Skeletal muscle cell (primary cell): ENCODE data around the gene SBF2.
"Not testable (repeated sequence)": the region's sequence is repeated elsewhere in the genome, so short reads cannot be mapped to it uniquely, and the experiment has no call there.

ENCODE experiments used
- DNase-seq: peaks from one replicate; pipeline ENCODE4 v3.0.0-alpha.2; 2010; ENCODE audit warnings: low read depth
- H3K4me3 ChIP-seq: 2 replicates; pipeline ENCODE4 v1.5.1; 2011; ENCODE audit warnings: low read depth, mild to moderate bottlenecking, control low read depth, low read length, moderate library complexity

Gene SBF2

DNA sequence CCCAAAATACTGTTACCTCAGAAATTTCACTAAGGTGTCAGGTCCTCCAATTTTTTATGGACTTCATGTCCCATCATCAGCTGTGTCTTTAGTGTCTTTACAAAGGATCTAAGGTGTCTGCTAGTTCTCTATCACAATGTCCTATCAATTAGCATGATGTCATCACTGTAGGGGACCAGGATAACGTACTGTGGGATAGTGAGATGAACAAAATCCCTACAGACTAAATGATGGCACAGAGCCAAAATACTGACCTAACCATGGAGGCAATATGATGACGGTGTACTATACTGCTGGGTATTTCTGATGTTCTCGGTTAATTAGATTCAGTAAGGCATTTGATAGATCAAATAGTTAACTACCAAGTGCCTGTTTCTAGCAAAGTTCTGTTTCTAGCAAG is 82.5 kb downstream of the SBF2 start:
- no peak overlapping the region for H3K4me3 ChIP-seq
- DNase-seq: no peak

DNA sequence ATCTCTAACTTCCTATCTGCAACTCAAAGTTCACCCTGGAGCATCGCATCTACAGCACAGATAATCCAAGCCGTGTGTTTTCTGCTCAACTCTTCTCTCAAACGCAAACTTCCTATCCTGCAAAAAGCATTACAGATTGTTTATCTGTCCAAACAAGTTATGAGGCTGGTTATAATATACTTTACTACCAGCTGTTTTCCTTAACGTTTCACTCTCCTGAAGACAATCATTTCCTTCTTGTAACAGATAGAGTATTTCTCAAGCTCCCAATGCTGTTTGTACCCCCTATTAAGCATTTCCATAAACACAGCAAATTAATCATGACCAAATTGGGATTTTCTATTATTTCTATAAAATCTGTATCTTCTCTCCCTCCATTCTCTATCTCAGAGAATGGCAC is 84.7 kb downstream of the SBF2 start:
- H3K4me3 ChIP-seq: no peak overlapping the region
- DNase-seq: no peak

DNA sequence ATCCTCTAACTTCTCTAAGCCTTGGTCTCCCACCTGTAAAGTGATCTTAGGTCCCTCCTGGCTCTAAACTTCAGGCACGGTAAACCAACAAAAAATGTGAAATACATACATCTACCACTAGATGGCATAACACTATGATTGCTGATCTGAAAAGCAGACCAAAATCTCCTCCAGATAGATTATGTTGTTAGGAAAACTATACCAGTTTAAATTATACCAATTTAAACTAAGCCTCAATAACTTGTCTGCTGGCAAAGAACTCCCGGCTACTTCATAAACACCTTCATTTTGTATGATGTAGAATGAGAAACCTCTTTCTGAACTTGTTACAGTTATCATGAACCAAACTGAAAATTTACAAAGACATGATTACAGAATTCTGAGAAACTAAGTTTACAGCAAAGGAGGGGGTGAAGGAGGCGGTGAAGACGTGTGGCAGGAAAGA is 85.9 kb downstream of the SBF2 start:
- H3K4me3 ChIP-seq: no peak overlapping the region
- peak; percentile 9 for DNase-seq

DNA sequence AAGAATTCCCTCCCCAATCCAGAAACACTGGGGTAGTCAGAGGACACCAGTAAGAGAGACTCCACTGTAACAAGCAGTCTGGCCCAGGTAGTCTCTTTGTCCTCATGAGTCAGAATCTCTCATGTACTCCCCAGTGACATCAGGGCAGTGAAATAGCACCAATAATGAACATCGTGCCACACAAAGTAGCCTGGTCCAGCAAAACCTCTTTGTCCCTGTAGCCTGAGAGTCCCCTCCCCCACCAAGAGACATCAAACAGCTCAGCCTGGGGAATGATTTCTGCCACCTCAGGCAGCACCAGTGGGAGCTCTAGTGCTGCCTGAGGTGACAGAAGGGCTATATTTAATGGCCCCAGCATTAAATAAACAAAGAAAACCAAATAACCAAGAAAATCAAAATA is 88.1 kb downstream of the SBF2 start:
- no peak for DNase-seq
- no peak overlapping the region for H3K4me3 ChIP-seq

DNA sequence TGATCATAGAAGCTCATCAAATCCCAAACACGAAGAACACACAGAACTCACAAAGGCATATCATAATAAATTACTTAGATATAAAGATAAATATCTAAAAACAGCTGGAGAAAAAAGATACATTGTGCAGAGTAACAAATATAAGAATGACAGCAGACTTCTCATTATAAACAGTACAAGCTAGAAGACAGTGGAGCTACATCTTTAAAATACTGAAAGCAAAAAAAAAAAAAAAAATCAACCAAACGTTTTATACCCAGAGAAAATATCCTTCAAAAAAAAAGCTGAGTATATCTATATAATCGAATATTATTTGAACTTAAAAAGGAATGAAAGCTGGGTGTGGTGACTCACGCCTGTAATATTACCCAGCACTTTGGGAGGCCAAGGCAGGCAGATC is 90.0 kb downstream of the SBF2 start:
- H3K4me3 ChIP-seq: no peak overlapping the region
- no peak for DNase-seq

DNA sequence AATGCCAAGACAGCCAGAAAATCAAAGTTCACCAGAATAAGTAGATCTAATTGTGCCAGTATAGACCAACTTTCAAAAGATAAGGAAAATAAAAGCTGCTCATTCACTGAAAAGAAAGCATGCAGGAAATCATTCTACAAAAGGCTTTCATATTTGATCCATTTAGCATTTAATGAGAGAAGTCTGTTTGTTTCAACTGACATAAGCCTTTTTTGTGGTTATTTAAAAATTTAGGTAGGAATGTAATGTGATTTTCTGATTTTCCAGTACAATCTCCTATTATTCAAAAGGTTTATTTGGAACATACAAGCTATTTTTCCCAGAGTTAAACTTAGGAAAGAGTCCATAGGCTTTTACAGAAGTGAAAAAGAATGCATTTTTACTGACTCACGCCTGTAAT is 92.7 kb downstream of the SBF2 start:
- no peak overlapping the region for H3K4me3 ChIP-seq
- no peak for DNase-seq

DNA sequence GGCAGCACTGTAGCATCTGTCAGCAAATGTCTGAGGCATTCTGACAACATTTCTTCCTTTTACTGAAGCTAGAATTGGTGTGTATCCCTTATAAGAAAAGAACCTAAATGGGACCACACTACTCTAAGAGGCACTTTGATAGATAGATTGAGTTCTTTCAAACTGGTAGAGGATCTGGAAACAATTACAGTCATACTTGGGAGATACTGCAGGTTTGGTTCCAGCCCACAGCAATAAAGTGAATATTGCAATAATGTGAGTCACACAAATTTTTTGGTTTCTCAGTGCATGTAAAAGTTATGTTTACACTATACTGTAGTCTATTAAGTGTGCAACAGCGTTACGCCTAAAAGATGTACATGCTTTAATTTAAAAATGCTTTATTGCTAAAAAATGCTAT is 96.9 kb downstream of the SBF2 start:
- peak; percentile 16 for DNase-seq
- no peak overlapping the region for H3K4me3 ChIP-seq

DNA sequence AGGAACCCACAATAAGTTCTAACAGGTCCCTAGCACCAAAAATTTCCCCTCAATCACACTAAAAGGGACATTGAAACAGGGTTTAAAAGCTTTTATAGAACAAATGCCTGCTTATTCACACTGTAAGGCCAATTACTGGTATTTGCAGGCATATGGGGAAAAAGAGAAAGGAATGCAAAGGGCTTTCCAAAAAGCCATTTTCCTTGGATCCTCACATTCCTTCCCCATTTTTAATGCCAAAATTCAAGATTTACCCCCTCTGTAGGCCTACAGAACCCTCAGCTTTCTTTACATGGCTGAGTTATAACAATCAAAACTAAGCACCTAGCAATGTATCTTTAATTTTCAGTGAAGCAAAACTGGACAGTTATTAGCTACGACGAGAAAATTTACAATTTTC is 102.0 kb downstream of the SBF2 start:
- no peak for DNase-seq
- no peak overlapping the region for H3K4me3 ChIP-seq

DNA sequence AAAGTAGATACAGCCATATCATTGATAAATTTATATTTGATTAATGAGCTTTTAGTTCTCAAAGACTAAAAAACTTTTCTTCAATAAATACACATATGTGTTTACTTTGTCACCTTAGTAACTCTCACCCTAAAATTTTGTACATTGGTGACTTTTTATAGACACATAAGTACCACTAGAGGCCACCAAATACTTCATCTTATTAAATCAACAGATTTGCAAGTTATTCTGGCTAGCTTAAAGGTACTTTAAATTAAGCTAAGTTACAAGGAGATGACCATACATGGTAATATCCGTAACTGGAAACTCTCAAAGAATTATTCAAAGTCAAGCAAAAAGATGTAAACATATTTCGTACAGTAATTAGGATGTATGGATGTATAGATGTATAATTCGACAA is 112.2 kb downstream of the SBF2 start:
- peak; percentile 17 for DNase-seq
- no peak overlapping the region for H3K4me3 ChIP-seq

DNA sequence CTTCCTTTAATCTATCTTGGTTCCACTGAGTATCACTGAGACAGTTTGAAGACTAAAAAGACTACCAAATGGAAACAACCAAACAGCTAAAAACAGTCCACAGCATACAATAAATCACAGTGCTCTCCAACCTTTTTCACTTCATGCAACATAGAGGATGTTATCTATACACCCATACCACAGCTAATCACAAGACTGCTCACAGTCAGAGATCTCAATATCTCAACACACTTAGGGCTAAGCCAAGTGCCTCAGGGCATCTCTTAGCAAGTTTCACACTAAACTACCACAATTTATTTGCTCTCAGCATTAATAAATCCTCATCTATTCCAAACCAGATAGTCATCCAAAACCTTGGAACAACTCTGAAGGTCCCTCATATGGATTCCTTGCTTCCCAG is 129.4 kb downstream of the SBF2 start:
- no peak overlapping the region for H3K4me3 ChIP-seq
- DNase-seq: no peak

DNA sequence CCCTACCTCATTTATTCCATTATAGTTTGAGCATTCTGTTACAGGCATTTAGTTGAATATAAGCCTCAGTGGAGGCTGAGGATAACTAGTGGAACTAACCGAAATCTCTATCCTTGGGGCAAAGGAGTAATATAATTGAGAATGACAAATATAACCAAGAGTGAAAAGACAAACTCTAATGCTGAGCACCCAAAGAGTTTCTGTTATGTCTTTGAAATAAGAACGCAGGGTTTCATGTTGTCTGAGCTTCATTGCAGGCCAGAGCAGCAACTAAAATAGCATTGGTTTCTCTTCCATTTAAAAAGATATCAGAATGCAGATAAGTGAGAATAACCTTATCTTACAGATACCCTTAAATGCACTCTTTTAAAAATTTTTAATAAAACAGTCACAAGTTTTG is 131.8 kb downstream of the SBF2 start:
- DNase-seq: no peak
- H3K4me3 ChIP-seq: no peak overlapping the region

DNA sequence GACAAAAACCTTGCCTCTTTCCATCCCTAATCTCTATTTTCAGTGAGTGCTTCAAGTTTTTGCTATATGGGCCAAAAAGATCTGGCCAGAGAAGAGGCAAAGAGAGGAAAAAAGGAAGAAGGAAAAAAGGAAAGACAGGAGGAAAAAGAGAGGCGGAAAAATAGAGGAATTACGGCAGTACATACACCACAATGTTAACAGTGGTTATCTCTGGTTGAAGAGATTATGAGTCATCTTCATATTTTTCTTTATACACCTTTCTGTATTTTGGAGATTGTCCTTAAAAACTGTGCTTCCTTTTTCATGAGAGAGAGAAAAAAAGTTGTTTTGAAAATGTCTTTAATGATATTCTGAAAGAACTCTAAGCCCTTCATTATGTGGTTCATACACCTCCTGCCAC is 133.7 kb downstream of the SBF2 start:
- H3K4me3 ChIP-seq: no peak overlapping the region
- no peak for DNase-seq

DNA sequence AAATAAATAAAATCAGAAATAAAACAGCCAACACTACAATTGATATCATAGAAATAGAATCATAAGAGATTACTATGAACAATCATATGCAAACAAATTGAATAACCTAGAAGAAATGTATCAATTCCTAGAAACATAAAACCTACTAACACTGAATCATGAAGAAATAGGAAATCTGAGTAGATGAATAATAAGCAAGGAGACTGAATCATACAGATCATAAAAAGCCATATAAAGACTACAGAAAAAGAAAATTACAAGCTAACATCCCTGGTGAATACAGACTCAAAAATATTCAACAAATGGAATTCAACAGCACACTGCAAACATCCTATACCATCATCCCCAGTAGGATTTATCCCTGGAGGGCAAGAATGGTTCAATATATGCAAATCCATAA is 135.6 kb downstream of the SBF2 start:
- DNase-seq: no peak
- H3K4me3 ChIP-seq: no peak overlapping the region

DNA sequence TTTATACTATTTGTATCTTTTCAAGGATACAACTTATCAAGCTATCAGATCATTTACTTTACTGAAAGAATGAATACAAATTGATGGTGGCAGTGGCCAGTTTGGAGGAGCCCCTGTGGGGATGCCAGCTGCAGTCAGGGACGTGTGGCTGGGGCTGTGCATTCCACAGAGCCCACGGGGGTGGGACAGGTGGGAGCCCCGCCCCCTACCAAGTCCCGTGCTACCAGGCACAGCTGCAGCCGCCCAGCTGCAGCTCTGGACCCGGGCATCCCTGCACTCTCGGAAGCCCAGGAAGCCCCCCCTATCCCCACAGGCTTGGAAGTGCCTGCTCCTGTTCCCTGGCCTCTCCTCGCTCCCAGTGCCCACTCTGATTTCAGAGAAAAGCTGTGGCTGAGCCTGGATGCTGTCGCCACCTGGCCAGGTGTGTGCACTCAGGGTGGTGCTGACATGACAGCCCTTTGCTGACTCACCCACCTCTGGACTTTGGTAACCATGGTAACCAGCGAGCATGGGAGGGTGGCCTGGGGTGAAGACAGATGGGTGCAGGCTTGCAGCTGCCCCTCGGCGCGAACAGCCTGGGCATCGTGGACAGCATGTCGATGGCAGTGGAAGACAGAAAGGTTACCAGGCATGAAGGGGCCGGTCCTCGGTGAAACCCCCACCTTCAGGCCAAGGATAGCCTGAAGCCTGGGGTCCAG is 138.1 kb downstream of the SBF2 start:
- H3K4me3 ChIP-seq: no peak overlapping the region
- no peak for DNase-seq

DNA sequence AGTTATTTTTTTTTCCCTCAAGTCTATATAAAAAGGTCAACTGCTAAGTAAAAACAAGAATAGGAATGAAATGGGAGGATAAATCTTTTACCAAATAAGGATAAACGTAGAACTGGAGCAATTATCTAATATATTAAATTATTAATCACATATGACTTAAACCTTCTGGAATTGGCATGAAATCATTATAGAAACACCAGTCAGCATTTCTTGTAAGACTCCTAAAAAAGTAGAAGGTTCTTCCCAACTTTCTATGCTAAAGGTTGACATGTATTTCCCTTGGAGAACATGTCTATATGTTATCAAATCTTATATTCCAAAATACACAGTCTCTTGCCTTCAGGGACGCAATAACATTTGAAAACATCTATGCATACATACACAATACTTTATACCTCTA is 143.2 kb downstream of the SBF2 start:
- H3K4me3 ChIP-seq: no peak overlapping the region
- no peak for DNase-seq

DNA sequence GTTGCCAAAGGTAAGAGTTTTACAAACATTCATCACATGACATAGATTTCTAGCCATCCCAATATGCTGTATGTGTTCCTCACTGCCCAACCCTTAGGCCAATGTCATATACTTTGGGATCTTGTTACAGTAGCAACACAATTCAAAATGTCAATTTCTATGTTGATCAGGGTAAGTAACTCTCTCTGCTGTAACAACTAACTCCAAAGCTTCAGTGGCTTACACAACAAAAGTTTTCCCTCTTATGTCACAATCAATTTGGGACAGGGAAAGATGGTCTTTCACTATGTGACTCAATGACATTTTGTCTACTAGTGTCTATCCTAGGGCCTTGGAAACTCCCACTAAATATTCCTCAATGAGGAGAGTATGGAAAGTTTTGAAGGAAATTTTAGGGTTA is 144.5 kb downstream of the SBF2 start:
- DNase-seq: no peak

DNA sequence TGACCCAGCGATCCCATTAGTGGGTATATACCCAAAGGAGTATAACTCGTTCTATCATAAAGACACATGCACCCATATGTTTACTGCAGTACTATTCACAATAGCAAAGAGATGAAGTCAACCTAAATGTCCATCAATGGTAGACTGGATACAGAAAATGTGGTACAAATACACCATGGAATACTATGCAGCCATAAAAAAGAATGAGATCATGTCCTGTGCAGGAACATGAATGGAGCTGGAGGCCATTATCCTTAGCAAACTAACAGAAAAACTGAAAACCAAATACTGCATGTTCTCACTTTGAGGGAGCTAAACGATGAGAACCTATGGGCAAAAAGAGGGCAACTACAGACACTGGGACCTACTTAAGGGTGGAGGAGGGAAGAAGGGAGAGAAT is 146.8 kb downstream of the SBF2 start:
- no peak overlapping the region for H3K4me3 ChIP-seq
- no peak for DNase-seq

More for the DNA sequence above, 144.5 kb downstream of the SBF2 start:
- H3K4me3 ChIP-seq: no peak overlapping the region

DNA sequence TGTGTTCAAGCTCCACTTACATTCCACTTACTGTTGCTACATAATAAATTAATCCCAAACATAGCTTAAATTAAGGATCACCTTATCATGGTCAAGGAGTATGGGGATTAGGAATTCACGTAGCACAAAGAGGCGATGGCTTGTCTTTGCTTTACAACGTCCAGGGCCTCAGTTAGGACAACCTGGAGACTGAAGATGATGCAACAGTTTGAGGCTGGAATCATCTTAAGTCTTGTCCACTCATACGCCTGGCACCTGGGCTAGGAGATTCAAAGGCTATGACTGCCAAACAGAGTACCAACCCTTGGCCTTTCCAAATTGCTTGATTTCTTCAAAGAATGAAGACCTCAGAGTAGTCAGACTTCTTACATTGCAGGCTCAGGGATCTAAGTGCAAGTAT is 149.1 kb downstream of the SBF2 start:
- no peak overlapping the region for H3K4me3 ChIP-seq
- no peak for DNase-seq

DNA sequence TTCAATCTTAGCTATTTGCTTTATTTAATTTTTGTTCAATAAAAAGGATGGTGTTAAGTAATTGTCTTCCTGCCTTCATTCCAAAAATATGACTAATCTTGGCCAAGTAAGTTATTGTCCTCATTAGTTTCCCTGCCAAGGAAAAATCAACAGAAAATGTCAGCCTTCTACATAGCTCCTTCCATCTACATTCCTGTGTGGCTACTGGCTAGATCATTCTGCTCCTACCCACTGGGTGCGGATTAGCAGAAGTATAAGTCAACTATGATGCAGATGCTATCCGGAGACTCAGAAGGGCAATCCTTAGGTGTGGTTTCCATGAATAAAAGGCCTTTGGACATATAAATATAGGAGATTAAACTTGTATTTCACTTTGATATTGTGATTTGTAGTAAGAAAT is 154.4 kb downstream of the SBF2 start:
- DNase-seq: peak; percentile 65
- H3K4me3 ChIP-seq: no peak overlapping the region

DNA sequence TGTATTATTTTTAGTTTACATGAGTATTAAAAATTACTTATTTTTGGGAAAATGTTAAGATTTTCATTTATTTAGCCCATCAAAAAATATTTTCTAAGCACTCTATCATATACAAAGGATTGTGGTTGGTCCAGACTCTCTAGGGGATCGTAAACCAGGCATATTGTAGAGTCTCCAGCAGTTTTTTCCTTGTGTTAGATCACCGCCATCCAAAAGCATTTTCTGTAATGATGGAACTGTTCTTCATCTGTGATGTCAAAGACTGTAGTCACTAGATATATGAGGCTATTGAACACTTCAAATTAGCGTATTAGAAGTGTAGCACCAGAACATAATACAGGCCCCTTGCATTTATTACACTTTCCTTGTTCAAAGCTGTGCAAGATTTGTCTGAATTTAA is 154.9 kb downstream of the SBF2 start:
- H3K4me3 ChIP-seq: no peak overlapping the region
- no peak for DNase-seq

DNA sequence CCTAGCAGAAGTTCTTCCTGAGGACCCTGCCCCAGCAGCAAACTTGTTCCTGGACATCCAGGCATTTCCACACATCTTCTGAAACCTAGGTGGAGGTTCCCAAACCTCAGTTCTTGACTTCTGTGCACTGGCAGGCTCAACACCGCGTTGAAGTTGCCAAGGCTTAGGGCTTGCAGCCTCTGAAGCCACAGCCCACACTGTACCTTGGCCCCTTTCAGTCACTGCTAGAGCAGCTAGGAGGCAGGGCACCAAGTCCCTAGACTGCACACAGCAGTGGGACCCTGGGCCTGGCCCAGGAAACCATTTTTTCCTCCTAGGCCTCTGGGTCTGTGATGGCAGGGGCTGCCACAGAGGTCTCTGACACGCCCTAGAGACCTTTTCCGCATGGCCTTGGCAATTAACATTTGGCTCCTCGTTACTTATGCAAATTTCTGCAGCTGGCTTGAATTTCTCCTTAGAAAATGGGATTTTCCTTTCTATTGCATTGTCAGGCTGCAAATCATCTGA is 159.0 kb downstream of the SBF2 start:
- no peak for DNase-seq
- no peak overlapping the region for H3K4me3 ChIP-seq

DNA sequence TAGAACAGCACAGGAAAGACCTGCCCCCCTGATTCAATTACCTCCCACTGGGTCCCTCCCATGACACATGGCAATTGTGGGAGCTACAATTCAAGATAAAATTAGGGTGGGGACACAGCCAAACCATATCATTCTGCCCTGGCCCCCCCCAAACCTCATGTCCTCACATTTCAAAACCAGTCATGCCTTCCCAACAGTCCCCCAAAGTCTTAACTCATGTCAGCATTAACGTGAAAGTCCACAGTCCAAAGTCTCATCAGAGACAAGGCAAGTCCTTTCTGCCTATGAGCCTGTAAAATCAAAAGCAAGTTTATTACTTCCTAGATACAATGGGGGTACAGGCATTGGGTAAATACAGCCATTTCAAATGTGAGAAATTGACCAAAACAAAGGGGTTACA is 159.8 kb downstream of the SBF2 start:
- H3K4me3 ChIP-seq, DNase-seq: not testable (repeated sequence)
